ENCODE measurements around the gene ITPR2.
A peak's percentile ranks its signal among the peaks of the same experiment; 100 is the strongest.
"Not testable (repeated sequence)": the region's sequence is repeated elsewhere in the genome, so short reads cannot be mapped to it uniquely, and the experiment has no call there.

Gene ITPR2

GRCh38 chr12:26646571-26646970, 186.4 kb downstream of the ITPR2 start:
- no peak for TF ChIP-seq CTCF (IDR thresholded peaks at IDR 0.05; ENCODE audit: low read depth, low read length)
- DNase-seq (ENCODE audit: extremely low read depth, low read depth): no peak

GRCh38 chr12:26644376-26644775, 188.6 kb downstream of the ITPR2 start:
- DNase-seq (ENCODE audit: extremely low read depth, low read depth): not testable (repeated sequence)

GRCh38 chr12:26643532-26644315, 189.3 kb downstream of the ITPR2 start:
- no peak for DNase-seq (ENCODE audit: extremely low read depth, low read depth)

GRCh38 chr12:26642361-26642760, 190.6 kb downstream of the ITPR2 start:
- DNase-seq (ENCODE audit: extremely low read depth, low read depth): no peak

More at GRCh38 chr12:26643532-26644315, 189.3 kb downstream of the ITPR2 start:
- no peak for TF ChIP-seq CTCF (IDR thresholded peaks at IDR 0.05; ENCODE audit: low read depth, low read length)

GRCh38 chr12:26636710-26637328, 196.2 kb downstream of the ITPR2 start:
- no peak for DNase-seq (ENCODE audit: extremely low read depth, low read depth)
- no peak for TF ChIP-seq CTCF (IDR thresholded peaks at IDR 0.05; ENCODE audit: low read depth, low read length)

More at GRCh38 chr12:26642361-26642760, 190.6 kb downstream of the ITPR2 start:
- no peak for TF ChIP-seq CTCF (IDR thresholded peaks at IDR 0.05; ENCODE audit: low read depth, low read length)

- DNase-seq (ENCODE audit: extremely low read depth, low read depth): peak; percentile 92
- no peak for TF ChIP-seq CTCF (IDR thresholded peaks at IDR 0.05; ENCODE audit: low read depth, low read length)
These were observed 199.3 kb downstream of the ITPR2 start for GRCh38 chr12:26633591-26634210.

- TF ChIP-seq CTCF (IDR thresholded peaks at IDR 0.05; ENCODE audit: low read depth, low read length): no peak
- DNase-seq (ENCODE audit: extremely low read depth, low read depth): no peak
These were observed 200.2 kb downstream of the ITPR2 start for GRCh38 chr12:26632756-26633155.
